AG04450 (cell line): Measurements from ENCODE around the gene MTO1. TPM values are rescaled to one million over a fixed set of nuclear protein-coding genes. Genes with fewer than 3 reads are reported as not detected.

ENCODE experiments used
- CTCF ChIA-PET: fragments of 300-600, 350-600 bp; formaldehyde crosslinking; extraction: SDS; loops from one replicate; lab custom pipeline; 2022; ENCODE audit warnings: antibody characterized with exemption, inconsistent platforms; lab: Charles Lee
- POLR2A ChIA-PET: fragments of 350-600 bp; formaldehyde crosslinking; extraction: SDS; loops from one replicate; lab custom pipeline; 2021; ENCODE audit warnings: antibody characterized with exemption, inconsistent platforms; lab: Yijun Ruan, JAX
- DNase-seq: peaks from one replicate; pipeline ENCODE4 v3.0.0-alpha.2; 2011; ENCODE audit warnings: low read depth, low spot score
- H3K27ac ChIP-seq: one replicate; pipeline ENCODE4 v1.5.1; 2012; ENCODE audit warnings: low read depth, low read length, control low read depth
- H3K27me3 ChIP-seq: one replicate; pipeline ENCODE4 v1.6.0; 2012; ENCODE audit warnings: low read length; ENCODE audit not compliant: control insufficient read depth, insufficient read depth
- H3K4me3 ChIP-seq: 2 replicates; pipeline ENCODE4 v1.5.1; 2011; ENCODE audit warnings: mild to moderate bottlenecking, low read depth, low read length, control low read depth
- H3K9me3 ChIP-seq: 2 replicates; pipeline ENCODE4 v1.5.1; 2012; ENCODE audit warnings: low read length; ENCODE audit not compliant: control insufficient read depth, insufficient read depth
- polyA plus RNA-seq: library from polyadenylated mRNA; depleted of rRNA; stranded (reverse); fragments of >200 nt; gene quantifications from 2 replicates; pipeline ENCODE4 v1.2.3, GENCODE V29; 2011
- TF ChIP-seq, protein P1 (sequence below): IDR thresholded peaks from 2 replicates; pipeline ENCODE4 v1.5.1; 2011; ENCODE audit warnings: low read depth, low read length, control low read depth, inconsistent platforms

MTO1 gene
- polyA plus RNA-seq, 1 experiment: 23.1 TPM

GRCh38 chr6:73477407-73477806 is 15.9 kb downstream of the MTO1 start:
- ChIA-PET CTCF (no interaction called here), POLR2A (interaction anchor here (0.7 kb wide), 1 partner anchor 129 kb away, joined by 3 read pairs; no protein-coding TSS in a partner anchor)
- Histone ChIP-seq H3K4me3 (no peak overlapping the region), H3K27me3 (no peaks in the 10 kb centered on the region), H3K9me3 (no peaks in the 10 kb centered on the region), H3K27ac (no peak overlapping the region)
- TF ChIP-seq, protein P1, sequence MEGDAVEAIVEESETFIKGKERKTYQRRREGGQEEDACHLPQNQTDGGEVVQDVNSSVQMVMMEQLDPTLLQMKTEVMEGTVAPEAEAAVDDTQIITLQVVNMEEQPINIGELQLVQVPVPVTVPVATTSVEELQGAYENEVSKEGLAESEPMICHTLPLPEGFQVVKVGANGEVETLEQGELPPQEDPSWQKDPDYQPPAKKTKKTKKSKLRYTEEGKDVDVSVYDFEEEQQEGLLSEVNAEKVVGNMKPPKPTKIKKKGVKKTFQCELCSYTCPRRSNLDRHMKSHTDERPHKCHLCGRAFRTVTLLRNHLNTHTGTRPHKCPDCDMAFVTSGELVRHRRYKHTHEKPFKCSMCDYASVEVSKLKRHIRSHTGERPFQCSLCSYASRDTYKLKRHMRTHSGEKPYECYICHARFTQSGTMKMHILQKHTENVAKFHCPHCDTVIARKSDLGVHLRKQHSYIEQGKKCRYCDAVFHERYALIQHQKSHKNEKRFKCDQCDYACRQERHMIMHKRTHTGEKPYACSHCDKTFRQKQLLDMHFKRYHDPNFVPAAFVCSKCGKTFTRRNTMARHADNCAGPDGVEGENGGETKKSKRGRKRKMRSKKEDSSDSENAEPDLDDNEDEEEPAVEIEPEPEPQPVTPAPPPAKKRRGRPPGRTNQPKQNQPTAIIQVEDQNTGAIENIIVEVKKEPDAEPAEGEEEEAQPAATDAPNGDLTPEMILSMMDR: no peak
- no peak for DNase-seq

DNA sequence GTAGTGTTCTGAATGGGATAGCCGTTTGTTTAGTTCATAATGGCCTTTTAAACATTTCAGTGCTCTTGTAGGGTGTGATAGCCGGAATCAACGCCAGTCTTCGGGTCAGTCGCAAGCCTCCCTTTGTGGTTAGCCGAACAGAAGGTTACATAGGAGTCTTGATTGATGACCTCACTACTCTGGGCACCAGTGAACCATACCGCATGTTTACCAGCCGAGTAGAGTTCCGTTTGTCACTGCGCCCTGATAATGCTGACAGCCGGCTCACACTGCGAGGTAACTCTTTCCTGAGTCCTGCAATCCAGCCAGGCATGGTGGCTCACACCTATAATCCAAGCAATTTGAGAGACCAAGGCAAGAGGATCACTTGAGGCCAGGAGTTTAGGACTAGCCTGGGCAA is 20.4 kb downstream of the MTO1 start:
- no peak for DNase-seq
- no peak overlapping the region for H3K27ac ChIP-seq
- no peaks in the 10 kb centered on the region for H3K9me3 ChIP-seq
- H3K27me3 ChIP-seq: no peaks in the 10 kb centered on the region
- TF ChIP-seq, protein P1: no peak
- POLR2A ChIA-PET: no interaction called here
- CTCF ChIA-PET: interaction anchor here (0.6 kb wide), 1 partner anchor 262 kb away, joined by 3 read pairs; no protein-coding TSS in a partner anchor
- H3K4me3 ChIP-seq: no peak overlapping the region

DNA sequence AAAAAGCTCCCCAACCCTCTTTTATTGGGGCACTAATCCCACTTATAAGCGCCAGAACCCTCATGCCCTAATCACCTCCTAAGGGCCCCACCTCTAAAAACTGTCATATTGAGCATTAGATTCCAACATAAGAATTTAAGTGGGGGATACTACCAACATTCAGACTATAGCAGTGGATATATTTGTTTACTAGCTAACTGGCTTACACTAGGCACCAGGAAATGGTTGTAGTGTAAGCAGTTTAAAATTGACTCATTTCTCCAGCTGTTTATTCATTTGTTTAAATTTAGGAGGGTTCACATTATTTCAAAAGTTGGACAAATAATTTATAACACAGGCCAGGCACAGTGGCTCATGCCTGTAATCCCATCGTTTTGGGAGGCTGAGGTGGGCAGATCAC is 22.9 kb downstream of the MTO1 start:
- TF ChIP-seq, protein P1: no peak
- DNase-seq: no peak
- ChIA-PET CTCF (interaction anchor here (1.3 to 2.9 kb wide), 2 partner anchors 126 to 168 kb away, joined by 4 to 14 read pairs; no protein-coding TSS in a partner anchor), POLR2A (no interaction called here)
- no peaks in the 10 kb centered on the region for H3K9me3 ChIP-seq
- no peak overlapping the region for H3K4me3 ChIP-seq
- no peak overlapping the region for H3K27ac ChIP-seq
- no peaks in the 10 kb centered on the region for H3K27me3 ChIP-seq

GRCh38 chr6:73487473-73487872 is 25.9 kb downstream of the MTO1 start:
- H3K9me3 ChIP-seq: no peaks in the 10 kb centered on the region
- DNase-seq: no peak
- no peak overlapping the region for H3K27ac ChIP-seq
- H3K4me3 ChIP-seq: no peak overlapping the region
- ChIA-PET CTCF (no interaction called here), POLR2A (no interaction called here)
- H3K27me3 ChIP-seq: no peaks in the 10 kb centered on the region
- TF ChIP-seq, protein P1: no peak

DNA sequence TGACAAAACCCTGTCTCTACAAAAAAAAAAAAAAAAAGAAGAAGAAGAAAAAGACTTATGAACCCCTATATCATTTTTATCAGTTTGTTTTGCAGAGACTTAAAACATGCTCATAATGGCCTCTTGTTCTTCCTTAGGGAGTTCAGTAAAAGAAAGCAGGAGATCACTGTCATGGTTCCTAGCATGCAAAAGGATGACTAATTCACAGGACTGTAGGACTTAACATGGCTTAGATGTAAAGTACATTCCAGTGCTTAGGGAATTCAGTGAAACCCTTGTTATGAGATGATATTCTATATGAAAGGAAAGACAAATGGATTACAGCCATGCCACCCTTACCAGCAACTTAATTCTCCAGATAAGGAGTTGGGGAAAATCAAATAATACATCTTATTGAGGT is 29.8 kb downstream of the MTO1 start:
- H3K27ac ChIP-seq: no peak overlapping the region
- H3K9me3 ChIP-seq: no peaks in the 10 kb centered on the region
- H3K27me3 ChIP-seq: no peaks in the 10 kb centered on the region
- no peak for DNase-seq
- POLR2A ChIA-PET: no interaction called here
- CTCF ChIA-PET: interaction anchor here (0.8 to 1.3 kb wide), 2 partner anchors 120 to 206 kb away, joined by 3 to 4 read pairs; no protein-coding TSS in a partner anchor
- TF ChIP-seq, protein P1: no peak
- H3K4me3 ChIP-seq: no peak overlapping the region
